Kidney tubule cell (primary cell): ENCODE measurements around the gene RAB29.
"Not testable (repeated sequence)": the region's sequence is repeated elsewhere in the genome, so short reads cannot be mapped to it uniquely, and the experiment has no call there.

ENCODE experiments used
- DNase-seq: peaks from one replicate; pipeline ENCODE4 v3.0.0-alpha.2; 2018; ENCODE audit warnings: low spot score

RAB29 gene

DNA sequence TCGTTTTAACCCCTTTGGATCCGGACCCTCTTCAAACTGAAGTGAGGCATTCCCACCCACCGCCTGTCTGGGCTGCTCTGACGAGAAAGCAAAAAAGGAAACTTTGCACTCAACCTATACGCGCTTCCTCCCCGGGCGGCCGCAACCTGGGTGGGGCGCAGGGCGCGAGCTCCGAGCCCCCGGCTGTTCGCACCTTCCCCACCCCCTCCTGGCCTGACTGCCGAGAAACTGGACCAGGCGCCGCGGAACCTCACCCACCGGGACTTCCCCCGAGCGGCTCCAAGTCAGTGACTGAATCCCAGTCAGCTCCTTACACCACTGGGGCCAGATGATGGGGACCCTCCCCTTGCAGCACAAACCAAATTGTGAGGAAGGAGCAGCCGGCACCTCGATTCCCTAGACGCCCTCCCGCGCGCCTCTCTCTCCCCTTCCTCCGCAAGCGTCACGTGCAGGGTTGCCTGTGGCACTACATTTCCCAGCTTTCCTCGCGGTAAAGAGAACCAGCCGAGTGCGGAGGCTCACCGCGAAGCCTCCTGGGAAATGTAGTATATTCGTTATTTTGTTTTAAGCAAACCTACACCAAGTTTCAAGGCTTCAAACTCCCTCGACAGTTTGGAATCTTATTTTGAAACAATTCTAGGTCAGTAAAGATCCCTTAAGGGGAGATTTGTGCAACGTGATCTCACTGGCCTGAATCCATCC lies at the start of gene RAB29:
Gene RAB29, minus strand, starts transcription at position 468 of the 702 bp plus-strand sequence. CDS start 526 bp downstream, outside the sequence.
- peak; percentile 78 for DNase-seq

DNA sequence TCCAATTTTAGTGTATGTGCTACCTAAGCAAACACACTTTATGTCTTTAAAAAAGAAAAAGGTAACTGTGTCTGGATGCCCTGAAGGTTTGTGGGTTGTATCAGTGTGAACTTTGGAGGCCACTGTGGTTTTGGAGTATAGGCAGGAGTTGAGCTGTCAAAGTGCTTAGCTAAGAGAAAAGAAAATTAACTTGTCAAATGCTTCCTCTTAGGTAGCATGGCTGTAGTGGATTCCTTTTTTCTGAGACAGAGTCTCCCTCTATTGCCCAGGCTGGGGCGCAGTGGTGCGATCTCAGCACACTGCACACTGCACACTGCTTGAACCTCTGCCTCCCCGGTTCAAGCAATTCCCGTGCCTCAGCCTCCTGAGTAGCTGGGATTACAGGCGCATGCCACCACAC lies 48.9 kb upstream of the RAB29 start:
- DNase-seq, result no peak

DNA sequence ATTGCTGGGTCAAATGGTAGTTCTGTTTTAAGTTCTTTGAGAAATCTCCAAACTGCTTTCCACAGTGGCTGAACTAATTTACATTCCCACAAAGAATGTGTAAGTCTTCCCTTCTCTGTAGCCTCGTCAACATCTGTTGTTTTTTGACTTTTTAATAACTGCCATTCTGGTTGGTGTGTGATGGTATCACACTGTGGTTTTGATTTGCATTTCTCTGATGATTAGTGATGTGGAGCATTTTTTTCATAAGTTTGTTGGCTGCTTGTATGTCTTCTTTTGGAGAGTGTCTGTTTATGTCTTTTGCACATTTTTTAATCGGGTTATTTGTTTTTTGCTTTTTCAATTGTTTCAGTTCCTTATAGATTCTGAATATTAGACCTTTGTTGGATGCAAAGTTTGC lies 48.0 kb upstream of the RAB29 start:
- DNase-seq, result not testable (repeated sequence)

- DNase-seq, result no peak
Observed at GRCh38 chr1:205822397-205822796, 47.1 kb upstream of the RAB29 start.

DNA sequence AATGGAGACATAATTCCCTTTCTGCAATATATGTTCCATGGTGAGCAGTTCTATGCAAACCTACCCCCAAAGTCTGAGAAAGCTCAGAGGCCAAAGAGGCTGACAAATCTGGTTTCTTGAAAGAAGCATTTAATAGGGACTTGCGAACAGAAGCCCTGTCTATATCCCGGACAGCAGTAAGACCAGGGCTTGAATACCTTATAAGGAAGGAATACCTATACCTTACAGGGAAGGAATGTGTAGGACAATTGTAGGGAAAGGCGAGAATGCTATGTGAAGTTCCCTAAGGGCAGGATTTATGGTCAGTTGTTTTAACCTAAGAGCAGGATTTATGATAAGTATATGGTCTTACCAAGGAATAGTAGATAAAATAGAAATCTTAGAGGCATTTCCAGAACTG lies 42.7 kb upstream of the RAB29 start:
- DNase-seq, result no peak

DNA sequence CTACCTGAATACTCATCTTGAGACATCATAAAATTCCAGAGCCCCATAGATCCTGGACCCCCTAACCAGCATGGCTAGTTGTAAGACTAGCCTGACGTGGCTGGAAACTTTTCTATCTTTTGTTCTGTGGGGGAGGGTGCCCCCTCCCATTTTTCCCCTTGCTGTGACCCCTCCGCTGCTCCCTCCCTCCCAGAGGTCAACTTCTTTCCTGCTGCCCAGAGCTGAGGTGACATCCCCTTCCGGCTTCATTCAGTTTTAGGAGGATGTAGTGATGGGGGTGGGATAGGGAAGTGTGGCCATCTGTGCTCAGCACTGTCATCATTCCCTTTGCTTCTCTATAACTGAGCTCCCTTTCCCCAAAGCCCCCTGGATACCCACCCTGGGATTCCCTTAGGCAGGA lies 42.1 kb upstream of the RAB29 start:
- no peak for DNase-seq

GRCh38 chr1:205813755-205814058 lies 38.4 kb upstream of the RAB29 start:
- no peak for DNase-seq

DNA sequence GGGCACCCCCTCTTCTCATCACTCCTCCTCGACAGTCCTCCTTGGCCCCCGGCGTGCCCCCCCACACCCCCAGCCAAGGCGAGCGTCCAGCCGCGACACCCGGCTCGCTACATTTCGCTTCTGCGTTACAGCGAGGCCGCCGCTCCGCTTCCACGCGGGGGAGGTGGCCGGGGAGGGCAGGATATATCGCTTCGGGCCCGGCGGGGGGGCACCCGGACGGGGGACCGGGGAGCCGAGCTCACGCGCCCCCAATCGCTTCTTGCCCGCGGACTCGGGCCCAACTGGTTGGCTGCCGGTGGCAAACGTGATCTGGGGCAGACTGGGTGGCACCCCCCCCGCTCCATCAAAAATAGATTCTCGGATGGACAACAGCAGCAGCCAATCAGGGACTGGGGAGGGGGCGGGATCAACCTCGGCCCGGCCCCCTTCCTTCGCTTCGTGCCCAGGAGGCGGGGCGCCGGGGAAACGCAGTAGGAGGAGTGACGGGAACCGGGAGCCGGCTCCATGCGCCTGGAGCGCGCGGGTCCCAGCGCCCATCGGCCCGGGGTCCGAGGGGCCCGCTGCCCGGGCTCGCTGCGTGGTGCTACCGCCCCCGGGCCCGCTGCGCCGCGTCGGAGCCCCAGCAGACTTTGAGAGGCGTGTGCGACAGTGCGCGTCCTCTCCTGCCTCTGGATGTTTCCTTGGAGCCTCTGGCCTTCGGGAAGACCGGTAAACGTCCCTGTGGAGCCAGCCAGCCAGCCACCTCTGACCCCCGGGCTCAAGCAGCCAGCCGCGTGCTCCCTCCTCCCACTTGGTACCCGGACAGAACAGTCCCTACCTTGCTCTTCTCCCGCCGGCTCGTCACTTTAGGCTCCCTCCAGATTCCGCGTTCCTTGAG lies 37.8 kb upstream of the RAB29 start, which contains the start of gene SLC41A1:
Gene SLC41A1, minus strand, starts transcription at position 321 of the 877 bp plus-strand sequence. CDS start 2,757 bp downstream, outside the sequence.
- DNase-seq, result peak; percentile 91

GRCh38 chr1:205812271-205812877 lies 37.1 kb upstream of the RAB29 start:
- DNase-seq, result no peak

GRCh38 chr1:205811660-205812059 lies 36.4 kb upstream of the RAB29 start:
- DNase-seq, result no peak

DNA sequence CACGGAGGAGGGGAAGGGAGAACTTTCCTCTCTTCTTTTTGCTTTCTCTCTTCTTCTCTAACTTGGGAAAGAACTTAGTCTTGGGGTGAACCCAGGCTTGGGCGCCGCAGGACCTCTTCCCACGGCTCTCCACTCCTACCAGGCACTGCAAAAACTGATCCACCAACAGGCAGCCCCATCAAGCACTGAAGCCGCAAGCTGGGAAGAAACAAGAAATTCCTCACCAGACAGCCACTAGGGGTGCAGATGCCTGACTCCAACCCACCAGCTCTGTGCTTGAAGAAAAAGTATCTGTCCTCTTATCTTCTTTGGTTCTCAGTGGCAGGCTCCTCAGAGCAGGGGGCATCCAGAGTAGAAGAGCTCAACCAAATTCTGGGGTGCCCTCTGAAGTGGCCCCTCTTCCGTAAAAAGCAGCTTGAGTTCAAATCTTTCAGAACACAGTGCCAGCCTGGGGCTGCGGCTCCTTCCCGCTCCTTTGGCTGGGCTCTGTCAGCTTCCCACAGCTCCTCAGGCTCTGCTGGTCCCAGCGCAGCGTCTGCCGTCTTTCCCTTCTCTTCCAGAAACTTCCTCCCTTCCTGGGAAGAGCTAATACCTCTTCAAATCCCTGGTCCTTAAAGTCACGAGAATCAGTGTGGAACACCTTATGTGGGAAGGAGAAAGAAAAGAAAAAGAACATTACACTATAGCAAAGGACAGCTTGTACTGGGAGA lies 35.3 kb upstream of the RAB29 start:
- DNase-seq, result no peak

- no peak for DNase-seq
Observed at GRCh38 chr1:205809942-205810345, 34.7 kb upstream of the RAB29 start.

GRCh38 chr1:205809469-205809868 lies 34.2 kb upstream of the RAB29 start:
- DNase-seq, result no peak

- peak; percentile 24 for DNase-seq
Observed at GRCh38 chr1:205805082-205805711, 29.9 kb upstream of the RAB29 start.

DNA sequence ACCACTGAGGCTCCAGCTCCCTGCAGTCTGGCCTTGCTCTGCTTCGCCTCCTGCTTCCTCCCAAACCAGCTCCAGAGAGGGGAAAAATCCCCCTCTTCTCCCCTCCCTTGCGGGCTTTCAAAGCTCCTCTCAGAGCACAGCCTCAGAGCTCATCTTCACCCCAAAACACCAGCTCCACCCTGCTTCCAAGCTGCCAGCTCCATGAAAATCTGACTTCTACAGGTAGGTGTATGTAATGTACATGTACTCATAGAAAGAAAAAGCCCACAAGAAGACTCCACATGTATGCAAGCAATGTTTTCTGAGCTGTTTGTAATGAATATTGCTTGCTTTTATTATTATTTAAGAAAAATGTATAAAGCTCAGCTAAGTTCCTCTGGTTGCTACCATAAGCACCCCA lies 29.3 kb upstream of the RAB29 start:
- DNase-seq, result no peak

DNA sequence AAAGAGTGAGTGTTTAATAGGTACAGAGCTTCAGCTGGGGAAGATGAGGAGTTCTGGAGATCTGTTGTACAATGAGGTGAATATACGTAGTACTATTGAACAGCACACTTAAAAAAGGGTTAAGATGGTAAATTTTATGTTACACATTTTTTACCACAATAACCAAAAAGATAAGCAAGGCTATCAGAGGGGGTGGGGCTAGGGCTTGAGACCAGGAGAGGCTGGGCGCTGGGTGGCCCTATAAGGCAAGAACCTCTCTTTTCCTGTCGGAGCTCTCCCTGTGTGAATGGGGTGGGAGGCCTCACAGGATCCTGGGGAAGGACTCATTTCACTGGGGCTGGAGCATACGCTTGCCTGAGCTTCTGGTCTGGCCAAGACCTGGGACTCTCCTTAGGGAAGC lies 28.7 kb upstream of the RAB29 start:
- DNase-seq, result no peak

DNA sequence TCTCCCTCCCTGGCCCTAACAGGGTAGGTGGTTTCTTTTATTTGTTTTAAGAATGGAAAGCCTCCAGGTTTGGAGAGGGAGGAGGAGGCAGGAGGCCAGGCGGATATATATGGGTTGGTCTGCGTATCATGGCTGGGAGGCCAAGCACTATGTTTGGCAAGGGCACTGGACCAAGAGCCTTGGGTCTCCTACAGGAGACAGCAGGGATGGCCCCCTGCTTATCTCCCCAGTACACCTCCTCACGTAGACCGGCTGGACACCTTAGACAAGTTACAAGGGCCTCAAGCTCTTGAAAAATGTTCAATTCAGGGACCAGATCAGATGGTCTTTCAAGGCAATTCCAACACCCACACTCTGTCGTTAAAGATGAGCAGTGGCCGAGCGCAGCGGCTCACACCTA lies 26.8 kb upstream of the RAB29 start:
- no peak for DNase-seq

DNA sequence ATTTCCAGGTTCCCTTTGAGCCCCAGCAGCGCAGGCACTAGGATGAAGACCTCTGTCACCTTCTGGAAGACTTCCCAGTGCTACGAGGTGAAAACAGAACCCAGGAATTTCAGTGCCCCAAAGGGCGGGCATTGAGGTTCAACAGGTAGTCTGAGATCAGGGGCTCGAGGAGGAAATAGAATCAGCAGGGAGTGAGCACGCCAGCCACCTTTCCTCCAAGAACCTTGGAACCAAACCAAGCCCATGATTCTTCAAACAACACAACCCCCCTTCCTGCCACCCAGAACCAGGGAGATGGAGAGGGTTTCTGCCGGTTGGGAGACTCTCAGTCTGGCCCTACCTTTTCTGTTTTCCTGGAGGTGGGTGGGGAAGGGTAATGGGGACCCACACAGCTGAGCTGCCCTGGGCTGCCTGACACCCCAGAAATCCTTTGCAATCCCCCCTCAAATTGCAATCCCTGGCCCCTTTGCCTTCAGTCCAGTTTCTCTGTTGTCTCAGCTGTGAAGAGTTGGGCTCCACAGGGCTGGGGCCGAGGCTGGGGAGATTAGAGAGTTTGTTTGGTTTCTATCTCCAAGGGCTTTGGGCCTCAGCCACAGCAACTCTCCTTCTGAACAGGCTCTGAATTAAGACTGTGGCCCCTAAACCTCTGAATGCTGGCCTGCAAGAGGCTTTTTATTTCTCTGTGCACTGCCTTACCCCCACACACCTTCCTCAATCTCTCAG lies 25.9 kb upstream of the RAB29 start:
- no peak for DNase-seq

GRCh38 chr1:205800427-205800826 lies 25.1 kb upstream of the RAB29 start:
- no peak for DNase-seq

DNA sequence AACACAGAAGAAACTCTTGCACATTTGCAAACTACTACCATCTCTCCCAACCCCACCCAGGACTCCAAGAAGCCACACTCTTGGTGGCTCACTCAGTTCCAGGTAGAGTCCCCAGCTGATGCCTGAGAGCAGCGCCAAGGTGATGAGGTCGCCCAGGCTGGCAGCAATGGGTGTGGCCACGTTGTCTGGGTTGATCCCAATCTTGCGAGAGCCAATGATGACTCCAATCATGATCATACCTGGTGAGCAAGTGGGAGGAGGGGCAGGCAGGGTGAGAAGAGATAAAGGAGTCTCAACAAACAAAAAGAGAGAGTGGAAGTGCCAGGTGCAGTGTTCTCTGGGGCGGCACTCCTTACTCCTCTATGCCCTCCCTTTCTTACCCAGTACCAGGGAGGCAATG lies 23.3 kb upstream of the RAB29 start:
- DNase-seq, result peak; percentile 46

GRCh38 chr1:205797168-205797567 lies 21.9 kb upstream of the RAB29 start:
- DNase-seq, result no peak
